GM12878 (cell line): ENCODE measurements around the gene OXT.

ENCODE experiments used
- CREB1 ChIP-seq: IDR thresholded peaks from 2 replicates; pipeline ENCODE4 v1.6.1; 2012; ENCODE audit warnings: low read depth, mild to moderate bottlenecking, inconsistent platforms
- EGR1 ChIP-seq, 2 experiments: IDR thresholded peaks; 1 replicate in 1 of 2; 2 replicates in 1 of 2; pipeline ENCODE4 v1.6.1; 2011 to 2012; ENCODE audit warnings: low read depth in 2 of 2, low read length in 2 of 2, borderline replicate concordance in 1 of 2, mild to moderate bottlenecking in 1 of 2, moderate library complexity in 1 of 2
- EP300 ChIP-seq, 2 experiments: fragments of 150-350 bp in 1 of 2; IDR thresholded peaks; 2 replicates each; pipeline ENCODE4 v1.6.1; 2011 to 2012; ENCODE audit warnings: low read depth in 2 of 2, low read length in 2 of 2, borderline replicate concordance in 1 of 2, improper control_type of control experiment in 1 of 2, inconsistent platforms in 1 of 2; ENCODE audit not compliant: control insufficient read depth in 1 of 2
- EZH2 ChIP-seq: IDR thresholded peaks from 2 replicates; pipeline ENCODE4 v1.6.1; 2012; ENCODE audit warnings: low read depth, mild to moderate bottlenecking, control low read depth, inconsistent platforms, low read length, borderline replicate concordance; ENCODE audit not compliant: control insufficient read depth
- IKZF2 ChIP-seq, 2 experiments: fragments of 450-650 bp; IDR thresholded peaks; 2 replicates each; pipeline ENCODE4 v1.6.1; 2017; ENCODE audit warnings: mild to moderate bottlenecking in 2 of 2, moderate library complexity in 2 of 2
- JUND ChIP-seq: IDR thresholded peaks from 2 replicates; pipeline ENCODE4 v1.6.1; 2012; ENCODE audit warnings: low read depth, mild to moderate bottlenecking, low read length, improper control_type of control experiment, moderate library complexity
- MAX ChIP-seq: IDR thresholded peaks from 2 replicates; pipeline ENCODE4 v1.6.1; 2012; ENCODE audit warnings: low read depth, low read length, improper control_type of control experiment
- POLR2A ChIP-seq: IDR thresholded peaks from 2 replicates; pipeline ENCODE4 v1.6.1; 2011; ENCODE audit warnings: low read depth, mild to moderate bottlenecking, low read length
- PRDM15 ChIP-seq: fragments of 450-650 bp; formaldehyde crosslinking; IDR thresholded peaks from 2 replicates; pipeline ENCODE4 v1.4.0; 2020; ENCODE audit warnings: mild to moderate bottlenecking, moderate library complexity
- REST ChIP-seq: IDR thresholded peaks from 2 replicates; pipeline ENCODE4 v1.6.1; 2012; ENCODE audit warnings: mild to moderate bottlenecking, low read depth, low read length
- YY1 ChIP-seq: IDR thresholded peaks from 2 replicates; pipeline ENCODE4 v1.6.1; 2011; ENCODE audit warnings: low read depth, mild to moderate bottlenecking, low read length

GRCh38 chr20:3111995-3112394 is 40.6 kb downstream of the OXT start:
- no peak for TF ChIP-seq IKZF2 (IDR thresholded peaks at IDR 0.05)
- no peak for TF ChIP-seq POLR2A
- TF ChIP-seq EP300 (IDR thresholded peaks at IDR 0.05; ENCODE audit: borderline replicate concordance in 1 of 2, control insufficient read depth in 1 of 2, low read depth in 2 of 2, low read length in 2 of 2) = no peak
- TF ChIP-seq EGR1 (IDR thresholded peaks at IDR 0.05; ENCODE audit: borderline replicate concordance in 1 of 2, low read depth in 2 of 2, low read length in 2 of 2) = no peak
- no peak for TF ChIP-seq JUND
- no peak for TF ChIP-seq YY1
- TF ChIP-seq EZH2 = no peak
- TF ChIP-seq PRDM15 (CRISPR knock-in tag) = no peak
- no peak for TF ChIP-seq CREB1
- no peak for TF ChIP-seq REST
- TF ChIP-seq MAX = no peak
